Measurements from ENCODE around the gene RTL10.

GRCh38 chr22:19884161-19884953 lies 29.7 kb upstream of the RTL10 start:
- no peak for TF ChIP-seq CTCF (IDR thresholded peaks at IDR 0.05)
- no peak for TF ChIP-seq EP300 (IDR thresholded peaks at IDR 0.05; ENCODE audit: borderline replicate concordance in 1 of 2, low read depth in 1 of 2, low read length in 1 of 2)
- no peak for TF ChIP-seq TAF1 (IDR thresholded peaks at IDR 0.05; ENCODE audit: borderline replicate concordance, low read depth, low read length)
- no peak for TF ChIP-seq REST (IDR thresholded peaks at IDR 0.05; ENCODE audit: low read depth, low read length)
- no peak for TF ChIP-seq POLR2AphosphoS5 (IDR thresholded peaks at IDR 0.05; ENCODE audit: low read depth, low read length)
- TF ChIP-seq RFX5 (IDR thresholded peaks at IDR 0.05; ENCODE audit: low read length), result no peak
- no peak for TF ChIP-seq SIN3A (IDR thresholded peaks at IDR 0.05; ENCODE audit: borderline replicate concordance, low read depth, low read length)
